Measurements from ENCODE around the gene F10. TPM values are rescaled to one million over a fixed set of nuclear protein-coding genes. Genes with fewer than 3 reads are reported as not detected.
A peak's percentile ranks its signal among the peaks of the same experiment; 100 is the strongest.

F10 gene
- total RNA-seq, 1 donor from 2014 or later, result 8.9 TPM

- ATAC-seq (no peak), DNase-seq (peak; percentile 25)
- H3K27ac ChIP-seq, result no peak overlapping the region
- H3K4me3 ChIP-seq, result no peak overlapping the region
- H3K9me3 ChIP-seq, result no peaks in the 10 kb centered on the region
- TF ChIP-seq, protein P1, sequence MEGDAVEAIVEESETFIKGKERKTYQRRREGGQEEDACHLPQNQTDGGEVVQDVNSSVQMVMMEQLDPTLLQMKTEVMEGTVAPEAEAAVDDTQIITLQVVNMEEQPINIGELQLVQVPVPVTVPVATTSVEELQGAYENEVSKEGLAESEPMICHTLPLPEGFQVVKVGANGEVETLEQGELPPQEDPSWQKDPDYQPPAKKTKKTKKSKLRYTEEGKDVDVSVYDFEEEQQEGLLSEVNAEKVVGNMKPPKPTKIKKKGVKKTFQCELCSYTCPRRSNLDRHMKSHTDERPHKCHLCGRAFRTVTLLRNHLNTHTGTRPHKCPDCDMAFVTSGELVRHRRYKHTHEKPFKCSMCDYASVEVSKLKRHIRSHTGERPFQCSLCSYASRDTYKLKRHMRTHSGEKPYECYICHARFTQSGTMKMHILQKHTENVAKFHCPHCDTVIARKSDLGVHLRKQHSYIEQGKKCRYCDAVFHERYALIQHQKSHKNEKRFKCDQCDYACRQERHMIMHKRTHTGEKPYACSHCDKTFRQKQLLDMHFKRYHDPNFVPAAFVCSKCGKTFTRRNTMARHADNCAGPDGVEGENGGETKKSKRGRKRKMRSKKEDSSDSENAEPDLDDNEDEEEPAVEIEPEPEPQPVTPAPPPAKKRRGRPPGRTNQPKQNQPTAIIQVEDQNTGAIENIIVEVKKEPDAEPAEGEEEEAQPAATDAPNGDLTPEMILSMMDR (IDR thresholded peaks at IDR 0.05), result no peak
- peaks cover 8% of the 10 kb centered on the region for H3K27me3 ChIP-seq (ENCODE audit: low read depth)
- intact Hi-C loops (cut with DNase I), result no loop called here
- no peaks in the 10 kb centered on the region for H3K4me1 ChIP-seq
- no peaks in the 10 kb centered on the region for H3K36me3 ChIP-seq
Observed at GRCh38 chr13:113118261-113119021, 4.2 kb upstream of the F10 start.

- no peaks in the 10 kb centered on the region for H3K9me3 ChIP-seq
- H3K27ac ChIP-seq, result no peak overlapping the region
- peaks cover 4% of the 10 kb centered on the region for H3K27me3 ChIP-seq (ENCODE audit: low read depth)
- H3K4me1 ChIP-seq, result no peaks in the 10 kb centered on the region
- DNase-seq (no peak), ATAC-seq (no peak)
- no peaks in the 10 kb centered on the region for H3K36me3 ChIP-seq
- intact Hi-C loops (cut with DNase I), result no loop called here
- H3K4me3 ChIP-seq, result no peak overlapping the region
- TF ChIP-seq, protein P1 (IDR thresholded peaks at IDR 0.05), result no peak
Observed at GRCh38 chr13:113119166-113119821, 3.3 kb upstream of the F10 start.

- H3K9me3 ChIP-seq, result no peaks in the 10 kb centered on the region
- no peak overlapping the region for H3K4me3 ChIP-seq
- H3K27ac ChIP-seq, result no peak overlapping the region
- no peaks in the 10 kb centered on the region for H3K36me3 ChIP-seq
- intact Hi-C loops (cut with DNase I), result no loop called here
- TF ChIP-seq, protein P1 (IDR thresholded peaks at IDR 0.05), result no peak
- no peak for DNase-seq
- no peaks in the 10 kb centered on the region for H3K4me1 ChIP-seq
- H3K27me3 ChIP-seq (ENCODE audit: low read depth), result peaks cover 1% of the 10 kb centered on the region
- no peak for ATAC-seq
Observed at GRCh38 chr13:113119822-113120189, 2.8 kb upstream of the F10 start.

DNA sequence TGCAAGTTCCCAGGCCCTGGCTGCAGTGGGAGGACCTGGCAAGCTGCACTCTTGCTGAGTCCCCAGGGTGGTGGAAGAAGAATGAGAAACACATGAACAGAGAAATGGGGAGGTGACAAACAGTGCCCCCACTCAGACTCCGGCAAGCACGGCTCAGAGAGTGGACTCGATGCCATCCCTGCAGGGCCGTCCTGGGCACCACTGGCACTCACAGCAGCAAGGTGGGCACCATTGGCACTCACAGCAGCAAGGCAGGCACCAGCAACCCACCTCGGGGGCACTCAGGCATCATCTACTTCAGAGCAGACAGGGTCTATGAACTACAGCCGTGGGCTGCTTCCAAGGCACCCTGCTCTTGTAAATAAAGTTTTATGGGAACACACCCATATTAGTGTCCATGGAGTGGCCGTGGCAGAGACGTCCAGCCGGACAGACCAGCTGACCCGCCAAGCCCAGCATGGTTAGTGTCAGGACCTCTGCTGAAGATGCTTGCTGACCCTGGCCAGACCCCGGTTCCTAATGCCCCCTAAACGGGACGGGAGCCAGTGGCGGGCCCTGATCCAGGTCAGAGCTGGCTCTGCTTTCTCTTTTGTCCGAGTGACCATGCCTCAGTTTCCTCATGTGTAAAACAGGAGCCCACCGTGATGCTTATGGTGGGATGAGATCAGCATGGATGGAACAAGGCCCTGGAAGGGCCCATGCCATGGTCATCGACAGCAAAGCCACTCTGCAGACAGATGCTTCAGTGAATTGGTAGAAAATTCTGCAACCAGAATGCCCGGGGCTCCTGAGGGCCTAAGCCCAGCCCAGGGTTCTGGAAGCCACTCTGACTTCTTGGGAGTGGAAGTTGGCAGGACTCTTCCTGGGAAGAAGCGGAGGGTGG is 2.1 kb upstream of the F10 start:
- no peak for DNase-seq

More for the DNA sequence above, 2.1 kb upstream of the F10 start:
- no peak overlapping the region for H3K4me3 ChIP-seq
- H3K4me1 ChIP-seq, result no peaks in the 10 kb centered on the region
- H3K27ac ChIP-seq, result no peak overlapping the region
- H3K36me3 ChIP-seq, result no peaks in the 10 kb centered on the region
- intact Hi-C loops (cut with DNase I), result no loop called here
- no peaks in the 10 kb centered on the region for H3K27me3 ChIP-seq (ENCODE audit: low read depth)
- ATAC-seq, result no peak
- H3K9me3 ChIP-seq, result no peaks in the 10 kb centered on the region
- TF ChIP-seq, protein P1 (IDR thresholded peaks at IDR 0.05), result no peak
